HG03575 (cell line): ENCODE measurements around the gene MME.

ENCODE experiments used
- ATAC-seq: cut with Tn5 transposase; IDR thresholded peaks from one replicate; pipeline ENCODE4 v1.9.1; 2021; ENCODE audit not compliant: unreplicated experiment, insufficient number of reproducible peaks, low FRiP score; ENCODE audit errors: extremely low read depth

MME gene

GRCh38 chr3:155179966-155180757, 100.0 kb downstream of the MME start:
- no peak for ATAC-seq

- no peak for ATAC-seq
These were observed 102.3 kb downstream of the MME start for GRCh38 chr3:155182467-155182866.

GRCh38 chr3:155184011-155184410, 103.9 kb downstream of the MME start:
- no peak for ATAC-seq

GRCh38 chr3:155185631-155186071, 105.5 kb downstream of the MME start:
- ATAC-seq, result no peak

GRCh38 chr3:155188031-155188430, 107.9 kb downstream of the MME start:
- ATAC-seq, result no peak

- ATAC-seq, result no peak
These were observed 109.4 kb downstream of the MME start for GRCh38 chr3:155189478-155189877.

GRCh38 chr3:155190691-155191090, 110.6 kb downstream of the MME start:
- ATAC-seq, result no peak

GRCh38 chr3:155192957-155193746, 113.0 kb downstream of the MME start:
- ATAC-seq, result no peak

- no peak for ATAC-seq
These were observed 113.7 kb downstream of the MME start for GRCh38 chr3:155193868-155194267.

- ATAC-seq, result no peak
These were observed 115.1 kb downstream of the MME start for GRCh38 chr3:155194973-155195957.

GRCh38 chr3:155196131-155197021, 116.3 kb downstream of the MME start:
- ATAC-seq, result no peak

GRCh38 chr3:155197786-155198185, 117.7 kb downstream of the MME start:
- no peak for ATAC-seq

GRCh38 chr3:155202626-155203025, 122.5 kb downstream of the MME start:
- ATAC-seq, result no peak

- ATAC-seq, result no peak
These were observed 124.7 kb downstream of the MME start for GRCh38 chr3:155204851-155205250.

- no peak for ATAC-seq
These were observed 128.2 kb downstream of the MME start for GRCh38 chr3:155208183-155208800.

GRCh38 chr3:155210736-155211135, 130.6 kb downstream of the MME start:
- no peak for ATAC-seq

GRCh38 chr3:155211266-155211665, 131.1 kb downstream of the MME start:
- ATAC-seq, result no peak

GRCh38 chr3:155211940-155212339, 131.8 kb downstream of the MME start:
- no peak for ATAC-seq
